ENCODE data around the gene FAM83C.

Gene FAM83C

DNA sequence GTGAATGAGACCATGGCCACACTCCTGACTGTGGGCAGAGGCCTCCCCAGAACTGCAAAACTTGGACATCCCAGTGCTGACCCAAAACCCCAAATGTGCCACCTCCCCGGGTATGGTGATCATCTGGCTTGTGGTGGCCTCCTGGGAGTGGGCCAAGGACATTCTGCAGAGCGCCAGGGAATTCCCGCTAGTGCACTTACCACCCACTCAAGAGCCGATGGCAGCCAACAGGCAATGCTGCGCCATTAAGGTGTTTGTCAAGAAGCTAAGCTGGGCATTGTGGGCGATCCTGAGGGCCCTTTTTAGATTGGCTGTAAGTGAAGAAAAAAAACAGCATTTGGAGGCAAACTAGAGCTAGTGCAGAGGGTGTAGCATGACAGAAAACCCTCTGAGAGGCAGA lies 56.3 kb downstream of the FAM83C start:
- Mint-ChIP-seq H3K27ac (peak overlapping the region in 1 of 2 donors; percentile 11), H3K4me1 (ENCODE audit: low read depth in 2 of 2) (peaks cover 7 to 9% of the 10 kb centered on the region in 2 donors), H3K36me3 (ENCODE audit: insufficient read depth) (peaks cover 10% of the 10 kb centered on the region), H3K27me3 (no peaks in the 10 kb centered on the region), H3K4me3 (no peak overlapping the region), H3K9me3 (no peaks in the 10 kb centered on the region)
- no peak for ATAC-seq (replicated peaks)
- DNase-seq, result no peak

Measured in effector memory CD8-positive, alpha-beta T cell (primary cell).